HG02938 (cell line): Measurements from ENCODE around the gene GRK5.
"Not testable (repeated sequence)": the region's sequence is repeated elsewhere in the genome, so short reads cannot be mapped to it uniquely, and the experiment has no call there.

Experiments used
- ATAC-seq: cut with Tn5 transposase; IDR thresholded peaks from one replicate; pipeline ENCODE4 v1.9.1; 2021; ENCODE audit warnings: mild to moderate bottlenecking, moderate library complexity; ENCODE audit not compliant: unreplicated experiment

GRK5 gene

GRCh38 chr10:119248184-119248583 is 40.8 kb downstream of the GRK5 start:
- ATAC-seq: no peak

GRCh38 chr10:119248681-119249080 is 41.3 kb downstream of the GRK5 start:
- no peak for ATAC-seq

GRCh38 chr10:119250641-119251314 is 43.4 kb downstream of the GRK5 start:
- no peak for ATAC-seq

- ATAC-seq: no peak
Measured at GRCh38 chr10:119251315-119251708, 43.9 kb downstream of the GRK5 start.

- no peak for ATAC-seq
Measured at GRCh38 chr10:119252051-119252465, 44.7 kb downstream of the GRK5 start.

GRCh38 chr10:119252470-119253151 is 45.2 kb downstream of the GRK5 start:
- ATAC-seq: no peak

- ATAC-seq: no peak
Measured at GRCh38 chr10:119253433-119254174, 46.2 kb downstream of the GRK5 start.

- ATAC-seq: no peak
Measured at GRCh38 chr10:119254335-119254734, 47.0 kb downstream of the GRK5 start.

- no peak for ATAC-seq
Measured at GRCh38 chr10:119256030-119256429, 48.7 kb downstream of the GRK5 start.

GRCh38 chr10:119256897-119257296 is 49.5 kb downstream of the GRK5 start:
- ATAC-seq: no peak

GRCh38 chr10:119257899-119258419 is 50.6 kb downstream of the GRK5 start:
- ATAC-seq: no peak

GRCh38 chr10:119259345-119259744 is 52.0 kb downstream of the GRK5 start:
- no peak for ATAC-seq

GRCh38 chr10:119261016-119261415 is 53.6 kb downstream of the GRK5 start:
- ATAC-seq: not testable (repeated sequence)

GRCh38 chr10:119263951-119264617 is 56.7 kb downstream of the GRK5 start:
- no peak for ATAC-seq

GRCh38 chr10:119265691-119266090 is 58.3 kb downstream of the GRK5 start:
- no peak for ATAC-seq

GRCh38 chr10:119267384-119267783 is 60.0 kb downstream of the GRK5 start:
- no peak for ATAC-seq

- ATAC-seq: no peak
Measured at GRCh38 chr10:119268428-119268827, 61.1 kb downstream of the GRK5 start.

- ATAC-seq: peak; percentile 81
Measured at GRCh38 chr10:119268871-119269506, 61.6 kb downstream of the GRK5 start.

GRCh38 chr10:119269737-119270136 is 62.4 kb downstream of the GRK5 start:
- ATAC-seq: no peak

- peak; percentile 53 for ATAC-seq
Measured at GRCh38 chr10:119270762-119271366, 63.5 kb downstream of the GRK5 start.
